Subcutaneous adipose tissue (tissue), 4 donors: Measurements from ENCODE around the gene PRDX3. TPM values are rescaled to one million over a fixed set of nuclear protein-coding genes. Genes with fewer than 3 reads are reported as not detected.

Source experiments
- CTCF ChIP-seq: fragments of 450-650 bp; IDR thresholded peaks from one replicate; pipeline ENCODE4 v1.5.1; 2016; ENCODE audit warnings: low read depth, mild to moderate bottlenecking, control low read depth, antibody characterized with exemption, moderate library complexity
- total RNA-seq, 4 donors: library from RNA; depleted of rRNA; stranded (reverse); fragments of >200 nt; gene quantifications; one replicate each; pipeline ENCODE4 v1.1.0, GENCODE V29; 2016

Gene PRDX3
- total RNA-seq, 4 donors from 2014 or later, result 102 to 258 (median 190) TPM

DNA sequence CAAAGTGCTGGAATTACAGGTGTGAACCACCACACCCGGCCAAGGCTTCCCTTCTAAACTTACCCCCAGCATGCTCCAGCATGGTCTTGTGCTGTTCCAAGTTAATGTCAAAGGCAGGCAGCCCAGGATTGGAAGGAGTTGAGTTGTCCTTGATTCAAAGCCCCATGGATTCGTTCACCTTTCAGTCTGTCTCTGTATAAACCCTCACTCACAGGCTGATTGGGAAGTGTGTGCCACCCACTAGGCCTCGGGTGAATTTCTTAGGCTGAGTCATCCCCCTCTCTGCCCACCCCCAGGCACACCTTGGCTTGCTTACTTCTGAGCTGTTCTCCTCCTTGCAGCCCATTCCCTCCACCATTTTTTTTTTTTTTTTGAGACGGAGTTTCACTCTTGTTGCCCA is 13.3 kb upstream of the PRDX3 start:
- no peak for TF ChIP-seq CTCF

DNA sequence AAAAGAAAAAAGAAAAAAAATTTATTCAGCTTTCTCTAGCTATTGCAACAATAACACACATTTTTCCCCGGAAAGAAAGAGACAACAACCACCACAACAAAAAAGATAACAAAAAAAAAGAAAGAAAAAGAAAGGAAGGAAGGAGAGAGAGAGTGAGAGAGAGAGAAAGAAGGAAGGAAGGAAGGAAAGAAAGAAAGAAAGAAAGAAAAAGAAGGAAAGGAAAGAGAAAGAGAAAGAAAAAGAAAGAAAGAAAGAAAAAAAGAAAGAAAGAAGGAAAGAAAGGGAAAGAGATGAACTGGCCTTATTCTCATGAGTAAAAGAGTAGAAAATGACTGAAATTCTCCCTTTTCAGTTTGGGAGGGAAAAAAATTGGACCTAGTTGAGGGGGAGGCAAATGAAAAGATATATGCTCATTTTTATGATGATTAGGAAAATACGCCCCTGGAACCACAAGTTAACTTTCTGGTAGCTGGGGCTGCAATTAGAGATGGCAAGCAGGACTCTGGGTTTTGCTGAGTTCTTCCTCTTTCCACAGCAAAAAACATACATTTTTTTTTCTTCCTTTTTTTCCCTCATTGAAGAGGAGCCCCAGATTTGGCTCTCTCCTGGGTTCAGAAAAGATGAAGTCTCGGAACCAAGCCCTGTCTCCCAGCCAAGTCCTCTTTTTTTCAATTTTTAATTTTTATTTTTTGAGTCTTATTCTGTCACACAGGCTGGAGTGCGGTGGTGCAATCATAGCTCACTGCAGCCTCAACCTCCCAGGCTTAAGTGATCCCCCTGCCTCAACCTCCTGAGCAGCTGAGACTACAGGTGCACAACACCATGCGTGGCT is 12.6 kb upstream of the PRDX3 start:
- no peak for TF ChIP-seq CTCF

DNA sequence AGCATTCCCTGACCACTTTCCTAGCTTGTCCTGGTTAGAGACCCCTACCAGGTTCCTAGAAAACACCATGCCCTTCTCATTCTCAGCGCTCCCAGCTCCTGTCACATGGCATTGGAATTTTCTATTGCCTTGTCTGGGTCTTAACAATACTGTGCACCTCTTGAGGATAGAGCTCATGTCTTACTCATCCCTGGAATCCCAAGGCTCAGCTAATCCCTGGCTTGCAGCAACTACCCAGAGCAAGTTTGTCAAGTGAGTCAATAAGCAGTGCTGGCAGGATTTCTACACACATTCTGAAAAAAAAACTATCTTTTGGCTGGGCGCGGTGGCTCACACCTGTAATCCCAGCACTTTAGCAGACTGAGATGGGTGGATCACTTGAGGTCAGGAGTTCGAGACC is 11.7 kb upstream of the PRDX3 start:
- TF ChIP-seq CTCF, result no peak

DNA sequence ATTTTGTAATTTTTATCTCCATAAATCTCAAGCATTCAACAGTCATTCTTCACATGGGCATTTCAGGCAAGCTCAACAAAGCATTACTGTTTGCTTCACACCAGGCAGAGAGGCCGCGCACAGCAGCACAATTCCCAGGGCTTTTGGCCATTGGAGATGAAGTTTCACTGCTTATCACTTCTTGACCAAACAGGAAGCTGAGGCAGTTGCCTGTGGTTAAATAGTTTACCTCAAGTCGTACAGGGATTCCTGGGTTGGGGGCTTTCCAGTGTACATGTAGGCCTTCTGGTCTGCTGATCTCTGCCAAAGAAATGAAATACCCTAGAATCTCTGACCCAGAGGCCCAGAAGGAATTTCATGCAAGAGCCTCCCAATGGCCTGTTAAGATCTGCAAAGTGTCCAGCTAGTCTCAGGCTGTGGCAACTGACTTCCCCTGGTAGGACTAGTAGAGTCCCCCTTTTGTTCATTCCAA is 11.2 kb upstream of the PRDX3 start:
- TF ChIP-seq CTCF, result no peak

- TF ChIP-seq CTCF, result no peak
Measured at GRCh38 chr10:119183664-119184412, 5.2 kb upstream of the PRDX3 start.

GRCh38 chr10:119177708-119178371 is 772 bp downstream of the PRDX3 start:
- no peak for TF ChIP-seq CTCF

DNA sequence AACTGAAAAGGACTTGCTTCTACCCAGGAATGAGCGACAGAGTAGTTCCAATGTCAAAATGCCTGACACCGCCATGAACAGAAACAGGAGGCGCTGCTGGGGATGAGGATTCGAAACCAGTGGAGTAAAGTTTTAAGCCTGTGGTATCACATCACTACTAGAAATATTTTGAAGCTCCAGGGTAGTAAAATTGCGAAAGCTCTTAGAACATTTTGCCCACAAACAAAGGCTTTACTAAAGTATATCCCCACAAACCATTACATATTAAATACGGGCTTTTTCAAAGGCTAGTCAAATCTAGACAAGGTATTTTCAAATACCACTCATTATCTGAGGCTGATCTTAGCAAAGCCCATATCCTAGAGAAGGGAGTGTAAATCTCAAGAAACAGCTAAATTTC is 2.4 kb downstream of the PRDX3 start:
- TF ChIP-seq CTCF, result no peak
